ENCODE measurements around the gene RAB17.

The RAB17 gene

GRCh38 chr2:237532160-237532559 is 58.4 kb downstream of the RAB17 start:
- DNase-seq (ENCODE audit: insufficient read length, low spot score) (no peak), FAIRE-seq (no peak)
- TF ChIP-seq CTCF (IDR thresholded peaks at IDR 0.05; ENCODE audit: insufficient read depth, missing control alignments) = no peak

DNA sequence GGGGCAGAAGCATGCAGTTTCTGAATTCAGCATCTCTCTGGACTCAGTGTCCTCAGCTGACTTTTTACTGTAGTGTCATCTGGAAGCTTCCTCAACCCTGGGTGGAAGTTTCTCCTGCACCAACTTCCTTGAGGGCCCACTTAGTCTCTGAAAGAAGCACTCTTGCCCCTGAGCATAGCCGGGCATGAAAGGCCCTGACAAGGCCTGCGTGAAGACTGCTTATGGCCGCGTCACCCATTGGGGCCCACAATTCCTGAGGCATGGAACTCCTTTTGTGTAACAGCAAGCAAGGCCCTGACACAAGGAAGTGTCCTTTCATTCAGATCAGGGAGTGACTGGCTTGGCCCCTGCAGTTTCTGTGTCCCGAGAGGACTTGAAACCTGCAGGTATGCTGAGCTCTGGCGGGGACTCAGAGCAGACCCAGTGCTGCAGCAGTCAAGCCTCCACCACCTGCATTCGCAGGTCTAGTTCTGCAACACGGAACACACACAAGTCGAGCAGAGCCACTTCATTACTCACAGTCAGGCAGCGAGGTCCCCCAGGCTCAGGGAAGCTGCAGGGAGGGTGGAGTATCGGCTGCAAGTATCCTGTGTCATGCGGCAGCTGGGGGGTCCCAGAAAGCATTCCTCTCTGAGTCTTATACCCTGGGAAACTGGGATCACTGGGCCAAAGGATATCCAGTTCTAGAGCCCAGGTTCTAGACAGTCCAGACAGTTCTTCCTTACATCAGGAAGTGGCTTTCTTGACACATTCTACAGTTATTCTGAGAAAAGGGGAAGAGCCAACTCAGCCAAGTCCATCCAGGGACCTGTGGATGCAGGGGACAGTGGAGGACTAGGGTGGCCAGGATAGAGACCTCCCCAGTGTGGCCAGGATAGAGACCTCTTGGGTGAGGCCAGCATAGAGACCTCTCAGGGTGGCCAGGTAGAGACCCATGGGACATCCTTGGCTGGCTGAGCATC is 59.8 kb downstream of the RAB17 start:
- no peak for FAIRE-seq
- no peak for DNase-seq (ENCODE audit: insufficient read length, low spot score)
- no peak for TF ChIP-seq CTCF (IDR thresholded peaks at IDR 0.05; ENCODE audit: insufficient read depth, missing control alignments)

DNA sequence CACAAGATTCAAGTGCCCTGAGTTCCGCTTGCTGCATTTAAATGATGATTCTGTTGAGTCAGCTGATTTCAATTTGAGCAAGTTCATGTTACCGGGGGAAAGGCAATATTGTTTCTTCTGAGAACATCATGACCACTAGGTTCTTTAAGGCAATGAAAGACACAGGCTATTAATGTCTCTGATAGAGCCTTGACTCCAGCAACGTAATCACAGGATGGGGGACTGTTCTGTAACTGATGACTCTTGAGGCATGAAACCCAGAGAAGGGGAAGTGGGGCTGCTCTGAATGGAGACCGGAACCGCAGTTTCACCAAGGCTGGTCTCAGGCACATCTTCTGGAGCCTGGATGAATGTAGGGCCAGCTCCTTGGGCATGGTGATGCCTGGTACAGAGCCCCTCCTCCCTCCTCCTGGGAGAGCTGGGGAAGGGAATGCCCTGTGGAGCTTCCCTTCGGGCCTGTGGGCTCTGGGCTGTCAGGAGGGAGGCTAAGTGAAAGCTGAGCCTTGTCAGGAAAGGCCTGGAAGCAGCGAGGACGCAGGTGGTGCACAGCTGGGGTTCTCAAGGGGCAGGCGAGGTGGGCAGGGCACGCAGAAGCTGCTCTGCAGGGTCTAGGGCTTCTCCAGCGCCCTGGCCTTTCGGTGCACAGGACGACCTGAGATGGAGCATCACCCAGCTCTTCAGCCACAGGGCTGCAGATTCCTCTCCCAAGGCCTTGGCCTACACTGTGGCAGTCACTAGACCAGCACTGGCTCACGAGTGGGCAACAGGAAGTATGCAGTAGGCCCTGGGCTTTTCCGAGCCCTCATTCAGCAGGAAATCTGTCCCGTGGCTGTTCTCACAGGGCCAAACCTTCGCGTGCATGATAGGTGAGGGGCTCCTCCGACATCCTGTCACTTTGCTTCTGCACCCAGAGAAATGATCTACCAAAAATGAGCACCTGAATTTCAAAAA is 60.8 kb downstream of the RAB17 start:
- no peak for TF ChIP-seq CTCF (IDR thresholded peaks at IDR 0.05; ENCODE audit: insufficient read depth, missing control alignments)
- FAIRE-seq (no peak), DNase-seq (ENCODE audit: insufficient read length, low spot score) (no peak)

GRCh38 chr2:237527766-237528165 is 62.8 kb downstream of the RAB17 start:
- no peak for TF ChIP-seq CTCF (IDR thresholded peaks at IDR 0.05; ENCODE audit: insufficient read depth, missing control alignments)
- no peak for FAIRE-seq
- DNase-seq (ENCODE audit: insufficient read length, low spot score) = no peak

DNA sequence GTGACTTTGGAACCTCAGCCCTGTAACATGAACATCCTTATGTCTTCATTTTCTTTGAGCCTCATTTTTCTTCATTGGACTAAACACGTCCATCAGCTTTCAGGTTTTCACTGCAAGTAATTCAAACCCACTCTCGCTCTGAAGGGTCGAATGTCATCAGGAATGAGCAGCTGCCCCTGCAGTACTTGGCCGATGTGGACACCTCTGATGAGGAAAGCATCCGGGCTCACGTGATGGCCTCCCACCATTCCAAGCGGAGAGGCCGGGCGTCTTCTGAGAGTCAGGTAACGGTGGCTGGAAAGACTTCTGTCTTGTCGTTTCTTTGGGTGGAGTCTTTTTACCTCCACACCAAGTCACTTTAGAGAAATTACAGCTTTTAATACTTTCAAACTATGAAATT is 63.3 kb downstream of the RAB17 start:
- no peak for TF ChIP-seq CTCF (IDR thresholded peaks at IDR 0.05; ENCODE audit: insufficient read depth, missing control alignments)
- no peak for FAIRE-seq
- DNase-seq (ENCODE audit: insufficient read length, low spot score) = no peak

DNA sequence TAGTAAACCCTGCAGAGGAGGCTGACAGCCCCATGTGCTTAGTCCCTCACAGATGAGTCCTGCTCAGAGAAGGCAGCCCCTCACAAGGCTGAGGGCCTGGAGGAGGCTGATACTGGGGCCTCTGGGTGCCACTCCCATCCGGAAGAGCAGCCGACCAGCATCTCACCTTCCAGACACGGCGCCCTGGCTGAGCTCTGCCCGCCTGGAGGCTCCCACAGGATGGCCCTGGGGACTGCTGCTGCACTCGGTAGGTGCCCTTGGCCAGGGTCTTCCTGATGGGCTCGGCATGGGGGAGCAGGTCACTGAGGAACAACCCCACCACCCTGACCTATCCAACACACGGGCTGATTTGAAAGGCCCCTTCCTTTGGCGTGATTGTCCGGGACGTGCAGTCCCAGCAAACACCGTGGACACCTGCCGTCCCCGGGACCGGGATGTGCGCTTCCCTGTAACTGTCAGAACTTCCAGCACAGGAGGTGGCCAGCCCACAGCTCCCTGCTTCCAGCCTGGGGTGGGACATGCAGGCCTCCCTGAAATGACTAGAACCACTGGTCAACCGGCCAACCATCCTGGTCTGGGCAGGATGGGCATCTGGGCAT is 64.9 kb downstream of the RAB17 start:
- TF ChIP-seq CTCF (IDR thresholded peaks at IDR 0.05; ENCODE audit: insufficient read depth, missing control alignments) = no peak
- FAIRE-seq = no peak
- DNase-seq (ENCODE audit: insufficient read length, low spot score) = no peak

Data from D721Med (cell line).